ENCODE data around the gene TEKT3. TPM values are rescaled to one million over a fixed set of nuclear protein-coding genes. Genes with fewer than 3 reads are reported as not detected.

Gene TEKT3
- polyA plus RNA-seq, 1 experiment = 0.21 TPM

DNA sequence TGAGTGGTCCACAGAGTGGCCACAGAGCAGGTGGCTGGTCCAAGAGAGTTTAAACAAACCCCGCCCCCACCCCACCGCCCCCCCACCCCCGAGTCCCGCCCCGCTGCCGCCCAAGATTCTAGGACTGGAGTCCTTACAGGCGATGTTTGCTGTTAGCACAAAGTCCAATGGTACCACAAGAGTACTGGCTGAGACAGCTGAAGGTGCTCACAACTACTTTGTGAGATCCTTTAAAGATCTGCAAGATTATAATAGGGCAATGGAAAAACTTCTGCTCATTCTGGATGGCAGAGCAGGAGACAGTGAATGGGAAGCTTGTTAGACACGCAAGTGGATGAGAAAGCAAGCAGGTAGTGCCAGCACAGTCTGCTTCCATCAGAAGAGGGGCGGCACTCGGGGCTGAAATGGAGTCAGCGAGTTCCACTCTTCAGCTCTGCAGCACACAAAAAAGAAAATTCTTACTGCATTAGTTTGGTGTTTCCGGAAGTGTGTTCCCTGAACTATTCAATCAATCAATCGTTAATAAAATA lies 4.7 kb upstream of the TEKT3 start:
- Histone ChIP-seq H3K27me3 (ENCODE audit: control insufficient read depth, insufficient read depth, low read length) (peaks cover 3% of the 10 kb centered on the region; the same call in 1 of the 2 replicates), H3K4me3 (ENCODE audit: low read depth, low read length) (no peak overlapping the region), H3K36me3 (ENCODE audit: control insufficient read depth, insufficient read depth, low read length) (no peaks in the 10 kb centered on the region)
- ChIA-PET CTCF (interaction anchor here (0.6 kb wide), 1 partner anchor 52 kb away, joined by 3 read pairs; no protein-coding TSS in a partner anchor), POLR2A (no interaction called here)
- TF ChIP-seq, protein P1, sequence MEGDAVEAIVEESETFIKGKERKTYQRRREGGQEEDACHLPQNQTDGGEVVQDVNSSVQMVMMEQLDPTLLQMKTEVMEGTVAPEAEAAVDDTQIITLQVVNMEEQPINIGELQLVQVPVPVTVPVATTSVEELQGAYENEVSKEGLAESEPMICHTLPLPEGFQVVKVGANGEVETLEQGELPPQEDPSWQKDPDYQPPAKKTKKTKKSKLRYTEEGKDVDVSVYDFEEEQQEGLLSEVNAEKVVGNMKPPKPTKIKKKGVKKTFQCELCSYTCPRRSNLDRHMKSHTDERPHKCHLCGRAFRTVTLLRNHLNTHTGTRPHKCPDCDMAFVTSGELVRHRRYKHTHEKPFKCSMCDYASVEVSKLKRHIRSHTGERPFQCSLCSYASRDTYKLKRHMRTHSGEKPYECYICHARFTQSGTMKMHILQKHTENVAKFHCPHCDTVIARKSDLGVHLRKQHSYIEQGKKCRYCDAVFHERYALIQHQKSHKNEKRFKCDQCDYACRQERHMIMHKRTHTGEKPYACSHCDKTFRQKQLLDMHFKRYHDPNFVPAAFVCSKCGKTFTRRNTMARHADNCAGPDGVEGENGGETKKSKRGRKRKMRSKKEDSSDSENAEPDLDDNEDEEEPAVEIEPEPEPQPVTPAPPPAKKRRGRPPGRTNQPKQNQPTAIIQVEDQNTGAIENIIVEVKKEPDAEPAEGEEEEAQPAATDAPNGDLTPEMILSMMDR (IDR thresholded peaks at IDR 0.05; ENCODE audit: insufficient read depth, low read depth, low read length) = no peak
- no peak for DNase-seq (ENCODE audit: low read depth)

DNA sequence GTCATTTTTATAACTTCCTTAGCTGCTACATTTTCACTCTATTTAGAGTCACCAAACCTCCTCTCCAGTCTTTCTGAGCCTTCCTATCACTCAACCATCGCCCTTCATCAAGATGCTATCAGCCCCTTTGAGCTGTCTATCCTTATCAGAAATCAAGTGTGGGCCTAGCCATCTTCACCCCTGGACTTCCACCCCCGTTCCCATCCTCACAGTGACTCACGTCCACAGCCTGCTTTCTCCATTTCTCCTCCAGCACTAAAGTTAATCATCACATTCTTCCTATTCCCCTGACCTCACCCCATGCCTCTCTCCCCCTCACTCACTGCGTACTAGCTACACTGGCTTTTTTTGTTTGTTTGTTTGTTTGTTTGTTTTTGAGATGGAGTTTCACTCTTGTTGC lies 2.4 kb upstream of the TEKT3 start:
- CTCF ChIA-PET = interaction anchor here (1.0 kb wide), 1 partner anchor 43 kb away, joined by 3 read pairs; no protein-coding TSS in a partner anchor
- POLR2A ChIA-PET = no interaction called here
- H3K27me3 ChIP-seq (ENCODE audit: control insufficient read depth, insufficient read depth, low read length) = peaks cover 3% of the 10 kb centered on the region; the same call in 1 of the 2 replicates

DNA sequence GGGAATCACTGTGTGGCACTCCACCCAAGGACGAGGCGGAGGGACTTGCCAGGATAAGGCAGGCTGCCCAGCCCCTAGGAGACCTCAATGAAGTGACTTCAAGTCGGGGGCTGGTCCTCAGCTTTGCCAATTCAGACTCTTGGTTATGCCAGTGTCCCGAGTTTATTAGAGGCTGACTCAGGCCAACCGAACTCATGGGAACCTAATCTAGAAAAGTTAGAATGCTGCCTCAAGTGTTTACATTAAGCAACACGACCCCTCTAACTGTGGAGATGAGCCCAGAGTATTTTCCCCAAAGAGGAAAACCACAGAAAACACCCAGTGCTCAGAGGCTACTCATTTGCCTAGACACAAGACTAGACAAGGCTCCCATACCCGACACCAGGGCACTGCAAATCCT lies 1.1 kb upstream of the TEKT3 start:
- Histone ChIP-seq H3K36me3 (ENCODE audit: control insufficient read depth, insufficient read depth, low read length) (no peaks in the 10 kb centered on the region), H3K27me3 (ENCODE audit: control insufficient read depth, insufficient read depth, low read length) (peaks cover 3% of the 10 kb centered on the region; the same call in 1 of the 2 replicates), H3K4me3 (ENCODE audit: low read depth, low read length) (no peak overlapping the region)
- TF ChIP-seq, protein P1 (IDR thresholded peaks at IDR 0.05; ENCODE audit: insufficient read depth, low read depth, low read length) = no peak
- ChIA-PET POLR2A (no interaction called here), CTCF (interaction anchor here (0.9 to 1.2 kb wide), 2 partner anchors 13 to 24 kb away, joined by 3 read pairs; no protein-coding TSS in a partner anchor)
- no peak for DNase-seq (ENCODE audit: low read depth)

More for the DNA sequence above, 2.4 kb upstream of the TEKT3 start:
- TF ChIP-seq, protein P1 (IDR thresholded peaks at IDR 0.05; ENCODE audit: insufficient read depth, low read depth, low read length) = no peak
- Histone ChIP-seq H3K4me3 (ENCODE audit: low read depth, low read length) (no peak overlapping the region), H3K36me3 (ENCODE audit: control insufficient read depth, insufficient read depth, low read length) (no peaks in the 10 kb centered on the region)
- DNase-seq (ENCODE audit: low read depth) = peak; percentile 15

DNA sequence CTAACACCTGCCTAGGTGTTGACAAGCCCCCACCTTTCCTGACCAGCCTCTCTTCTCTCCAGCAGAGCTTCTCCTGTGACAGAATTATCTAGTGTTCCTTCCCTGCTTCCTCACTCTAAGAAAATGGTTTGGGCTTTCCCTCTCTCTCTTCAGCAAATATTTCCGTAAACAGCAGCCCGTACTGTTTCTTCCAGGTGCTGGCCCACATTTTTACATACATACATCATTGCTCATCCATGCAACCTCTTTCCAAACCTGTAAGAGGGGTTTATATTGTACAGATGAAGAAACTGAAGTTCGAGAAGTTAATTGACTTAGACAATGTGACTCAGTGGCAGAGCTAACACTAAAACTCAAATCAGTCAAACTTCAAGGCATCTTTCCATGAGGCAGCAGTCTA lies 569 bp upstream of the TEKT3 start:
- CTCF ChIA-PET = interaction anchor here (0.9 to 1.2 kb wide), 2 partner anchors 13 to 23 kb away, joined by 3 read pairs; no protein-coding TSS in a partner anchor
- H3K4me3 ChIP-seq (ENCODE audit: low read depth, low read length) = no peak overlapping the region

DNA sequence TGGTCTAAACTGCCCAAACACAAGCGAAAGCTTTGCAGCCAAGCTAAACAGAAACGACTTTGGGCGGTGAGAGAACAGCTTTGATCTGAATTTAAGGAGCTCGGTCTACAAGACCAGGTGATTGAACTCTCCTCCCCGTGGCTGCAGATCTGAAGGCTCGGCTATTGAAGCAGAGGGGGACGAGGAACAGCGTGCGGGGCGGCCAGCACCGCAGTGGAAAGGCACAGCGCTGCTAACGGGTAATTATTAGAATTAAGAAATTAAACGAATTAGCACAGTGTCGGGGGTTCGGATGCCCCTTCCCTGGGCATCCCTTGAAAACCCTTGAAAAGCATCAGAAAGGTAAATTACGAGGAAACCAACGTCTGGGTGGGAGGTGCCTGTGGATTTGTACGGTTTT lies 431 bp downstream of the TEKT3 start:
- peak overlapping the region; percentile 40 for H3K4me3 ChIP-seq (ENCODE audit: low read depth, low read length)
- ChIA-PET CTCF (no interaction called here), POLR2A (no interaction called here)
- peaks cover 3% of the 10 kb centered on the region; the same call in 1 of the 2 replicates for H3K27me3 ChIP-seq (ENCODE audit: control insufficient read depth, insufficient read depth, low read length)
- TF ChIP-seq, protein P1 (IDR thresholded peaks at IDR 0.05; ENCODE audit: insufficient read depth, low read depth, low read length) = no peak
- DNase-seq (ENCODE audit: low read depth) = no peak
- no peaks in the 10 kb centered on the region for H3K36me3 ChIP-seq (ENCODE audit: control insufficient read depth, insufficient read depth, low read length)

More for the DNA sequence above, 569 bp upstream of the TEKT3 start:
- DNase-seq (ENCODE audit: low read depth) = no peak
- H3K36me3 ChIP-seq (ENCODE audit: control insufficient read depth, insufficient read depth, low read length) = no peaks in the 10 kb centered on the region
- POLR2A ChIA-PET = no interaction called here
- TF ChIP-seq, protein P1 (IDR thresholded peaks at IDR 0.05; ENCODE audit: insufficient read depth, low read depth, low read length) = no peak
- H3K27me3 ChIP-seq (ENCODE audit: control insufficient read depth, insufficient read depth, low read length) = peaks cover 3% of the 10 kb centered on the region; the same call in 1 of the 2 replicates

Data from BJ (cell line).